ENCODE results near the gene LLGL2. TPM values are rescaled to one million over a fixed set of nuclear protein-coding genes. Genes with fewer than 3 reads are reported as not detected.

LLGL2 gene
- total RNA-seq, 1 donor from 2014 or later: 44.9 TPM

GRCh38 chr17:75542229-75542628 is 16.7 kb downstream of the LLGL2 start:
- no peak for TF ChIP-seq POLR2AphosphoS5 (IDR thresholded peaks at IDR 0.05; ENCODE audit: insufficient read depth in 1 of 2, low read depth in 1 of 2)
- no peak for TF ChIP-seq POLR2A (IDR thresholded peaks at IDR 0.05)
- TF ChIP-seq CTCF (IDR thresholded peaks at IDR 0.05): no peak
- Histone ChIP-seq H3K4me3 (no peak overlapping the region), H3K9me3 (no peaks in the 10 kb centered on the region), H3K27ac (no peak overlapping the region), H3K36me3 (no peaks in the 10 kb centered on the region), H3K27me3 (no peaks in the 10 kb centered on the region), H3K4me1 (peaks cover 7% of the 10 kb centered on the region)
- intact Hi-C loops (cut with DNase I): no loop called here
- no peak for DNase-seq (ENCODE audit: extremely low spot score in 2 of 2)

- intact Hi-C loops (cut with DNase I): no loop called here
- H3K27me3 ChIP-seq: no peaks in the 10 kb centered on the region
- TF ChIP-seq CTCF (IDR thresholded peaks at IDR 0.05) (no peak), POLR2AphosphoS5 (IDR thresholded peaks at IDR 0.05; ENCODE audit: insufficient read depth in 1 of 2, low read depth in 1 of 2) (no peak), POLR2A (IDR thresholded peaks at IDR 0.05) (no peak)
- H3K9me3 ChIP-seq: no peaks in the 10 kb centered on the region
- no peaks in the 10 kb centered on the region for H3K36me3 ChIP-seq
- DNase-seq (ENCODE audit: extremely low spot score in 2 of 2): no peak
- H3K27ac ChIP-seq: no peak overlapping the region
- peaks cover 7% of the 10 kb centered on the region for H3K4me1 ChIP-seq
- H3K4me3 ChIP-seq: no peak overlapping the region
These were observed 17.3 kb downstream of the LLGL2 start for GRCh38 chr17:75542728-75543336.

GRCh38 chr17:75544250-75544649 is 18.8 kb downstream of the LLGL2 start:
- H3K36me3 ChIP-seq: no peaks in the 10 kb centered on the region
- peaks cover 11% of the 10 kb centered on the region for H3K4me1 ChIP-seq
- TF ChIP-seq CTCF (IDR thresholded peaks at IDR 0.05) (no peak), POLR2A (IDR thresholded peaks at IDR 0.05) (no peak), POLR2AphosphoS5 (IDR thresholded peaks at IDR 0.05; ENCODE audit: insufficient read depth in 1 of 2, low read depth in 1 of 2) (no peak)
- intact Hi-C loops (cut with DNase I): no loop called here
- DNase-seq (ENCODE audit: extremely low spot score in 2 of 2): no peak
- H3K9me3 ChIP-seq: no peaks in the 10 kb centered on the region
- no peaks in the 10 kb centered on the region for H3K27me3 ChIP-seq
- H3K4me3 ChIP-seq: no peak overlapping the region
- H3K27ac ChIP-seq: no peak overlapping the region

GRCh38 chr17:75546181-75546580 is 20.7 kb downstream of the LLGL2 start:
- DNase-seq (ENCODE audit: extremely low spot score in 2 of 2): no peak
- no peaks in the 10 kb centered on the region for H3K9me3 ChIP-seq
- no peak overlapping the region for H3K4me3 ChIP-seq
- H3K27me3 ChIP-seq: no peaks in the 10 kb centered on the region
- no peak overlapping the region for H3K27ac ChIP-seq
- intact Hi-C loops (cut with DNase I): no loop called here
- H3K36me3 ChIP-seq: no peaks in the 10 kb centered on the region
- H3K4me1 ChIP-seq: peaks cover 8% of the 10 kb centered on the region
- TF ChIP-seq POLR2A (IDR thresholded peaks at IDR 0.05) (no peak), POLR2AphosphoS5 (IDR thresholded peaks at IDR 0.05; ENCODE audit: insufficient read depth in 1 of 2, low read depth in 1 of 2) (no peak), CTCF (IDR thresholded peaks at IDR 0.05) (no peak)

GRCh38 chr17:75547091-75547490 is 21.6 kb downstream of the LLGL2 start:
- H3K4me1 ChIP-seq: peaks cover 8% of the 10 kb centered on the region
- intact Hi-C loops (cut with DNase I): no loop called here
- H3K27ac ChIP-seq: no peak overlapping the region
- no peaks in the 10 kb centered on the region for H3K9me3 ChIP-seq
- no peak for TF ChIP-seq POLR2AphosphoS5 (IDR thresholded peaks at IDR 0.05; ENCODE audit: insufficient read depth in 1 of 2, low read depth in 1 of 2)
- no peak for TF ChIP-seq CTCF (IDR thresholded peaks at IDR 0.05)
- no peak for TF ChIP-seq POLR2A (IDR thresholded peaks at IDR 0.05)
- no peak overlapping the region for H3K4me3 ChIP-seq
- H3K27me3 ChIP-seq: no peaks in the 10 kb centered on the region
- no peak for DNase-seq (ENCODE audit: extremely low spot score in 2 of 2)
- H3K36me3 ChIP-seq: no peaks in the 10 kb centered on the region

Data from vagina (tissue), 2 donors.